Astrocyte of the cerebellum (primary cell): ENCODE data around the gene FXYD6.

ENCODE experiments used
- DNase-seq: peaks from one replicate; pipeline ENCODE4 v3.0.0-alpha.2; 2011; ENCODE audit warnings: low read depth
- H3K4me3 ChIP-seq: 2 replicates; pipeline ENCODE4 v1.5.1; 2011; ENCODE audit warnings: mild to moderate bottlenecking, low read depth, low read length, moderate library complexity
- CTCF ChIP-seq: IDR thresholded peaks from 2 replicates; pipeline ENCODE4 v1.5.1; 2012; ENCODE audit warnings: low read length, low read depth, moderate library complexity, mild to moderate bottlenecking; ENCODE audit errors: missing control alignments
- in situ Hi-C: cut with HindIII; loops from 2 replicates; pipeline ENCODE4 v1.10.0; 2017; ENCODE audit warnings: low sequenced_read_pairs

The FXYD6 gene

GRCh38 chr11:117910941-117911655 is 34.6 kb upstream of the FXYD6 start:
- in situ Hi-C loops = no loop called here

DNA sequence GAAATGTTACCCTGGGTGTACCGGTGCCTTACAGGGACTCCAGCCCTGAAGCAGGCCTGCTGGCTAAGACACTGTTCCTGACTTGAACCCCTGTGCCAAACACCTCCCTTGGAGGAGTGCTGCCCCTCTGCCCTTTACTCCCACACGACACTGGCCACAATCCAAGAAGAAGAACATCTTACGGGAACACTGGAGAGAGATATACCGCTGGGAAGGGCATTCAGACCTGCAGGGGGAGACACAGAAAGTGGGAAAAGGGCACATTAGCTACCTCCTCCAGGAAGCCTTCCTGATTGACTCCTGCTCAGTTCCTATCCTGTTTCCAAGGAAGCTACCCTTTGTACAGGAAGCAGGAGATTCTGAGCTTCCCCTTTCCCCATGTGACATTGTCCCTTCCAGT is 34.1 kb upstream of the FXYD6 start:
- no peak for TF ChIP-seq CTCF
- in situ Hi-C loops = no loop called here
- DNase-seq = no peak
- H3K4me3 ChIP-seq = no peak overlapping the region

More at GRCh38 chr11:117910941-117911655, 34.6 kb upstream of the FXYD6 start:
- DNase-seq = no peak
- no peak overlapping the region for H3K4me3 ChIP-seq
- TF ChIP-seq CTCF = no peak

DNA sequence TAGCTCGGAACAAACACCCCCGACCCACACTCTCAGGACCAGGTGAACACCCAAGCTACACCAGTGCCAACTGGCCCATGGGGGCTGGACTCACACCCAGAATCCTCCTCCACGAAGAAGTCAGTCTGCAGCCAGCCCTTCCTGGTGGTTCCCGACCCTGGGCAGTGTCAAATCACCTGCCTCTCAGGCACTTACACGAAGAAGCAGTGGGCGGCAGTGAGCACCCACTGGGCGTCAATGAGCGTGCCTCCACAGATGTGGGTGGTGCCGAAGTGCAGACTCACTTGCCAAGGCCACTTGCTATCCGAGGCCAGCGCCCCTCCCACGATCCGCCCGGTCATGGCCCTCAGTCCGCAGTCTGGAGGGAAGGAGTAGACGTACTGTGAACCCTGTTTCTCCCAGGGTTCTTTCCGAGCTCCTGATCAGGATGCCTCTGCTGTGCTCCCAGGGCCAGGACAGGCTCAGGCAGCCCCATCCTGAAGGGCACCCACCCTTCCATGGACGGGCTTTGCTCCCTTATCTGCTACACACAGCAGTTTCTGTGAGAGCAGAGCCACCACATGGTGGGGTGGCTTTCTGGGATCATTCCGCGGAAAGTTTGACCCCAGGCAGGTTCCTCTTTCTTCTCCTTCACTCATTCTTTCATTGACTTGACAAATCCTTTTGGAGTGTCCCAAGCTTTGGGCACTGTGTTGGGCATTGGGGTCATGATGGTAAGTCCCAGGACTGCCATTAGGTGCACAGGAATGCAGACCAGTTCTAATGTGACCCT is 33.3 kb upstream of the FXYD6 start:
- H3K4me3 ChIP-seq = no peak overlapping the region
- in situ Hi-C loops = no loop called here
- TF ChIP-seq CTCF = no peak
- DNase-seq = no peak

DNA sequence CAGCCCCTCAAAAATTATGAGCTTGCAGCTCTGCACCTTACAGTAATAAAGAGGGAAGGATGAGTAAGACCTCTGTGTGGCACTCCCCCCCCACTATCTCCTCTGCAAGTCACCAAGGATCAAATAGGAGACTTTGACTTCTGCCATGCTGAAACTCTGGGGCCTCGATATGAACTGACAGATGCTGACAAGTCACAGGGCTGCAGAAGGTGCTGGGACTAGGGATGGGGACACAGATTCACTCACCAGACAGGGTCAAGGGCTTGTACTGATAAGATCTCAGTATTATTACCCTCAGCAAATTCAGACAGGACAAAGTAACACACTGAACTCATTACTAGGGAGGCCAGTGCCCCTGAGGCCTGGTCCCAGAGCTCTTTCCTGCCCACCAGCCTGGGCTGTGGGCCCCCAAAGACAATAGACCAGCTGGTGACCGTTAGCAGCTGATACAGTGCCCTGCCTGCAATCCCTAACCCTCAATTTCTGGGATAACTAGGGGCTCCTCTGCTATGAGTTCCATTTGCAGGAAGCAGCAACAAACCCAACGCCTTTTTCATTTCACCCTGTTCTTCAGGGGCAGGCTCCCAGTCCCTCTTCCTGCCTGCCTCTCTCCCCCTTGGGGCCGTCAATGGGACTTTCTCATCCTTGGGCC is 32.6 kb upstream of the FXYD6 start:
- in situ Hi-C loops = no loop called here
- no peak for TF ChIP-seq CTCF
- DNase-seq = no peak
- no peak overlapping the region for H3K4me3 ChIP-seq

- no peak for TF ChIP-seq CTCF
- in situ Hi-C loops = no loop called here
- no peak for DNase-seq
- no peak overlapping the region for H3K4me3 ChIP-seq
These were observed 31.8 kb upstream of the FXYD6 start for GRCh38 chr11:117908109-117908895.
